Caco-2 (cell line): ENCODE results near the gene MT1M. TPM values are rescaled to one million over a fixed set of nuclear protein-coding genes. Genes with fewer than 3 reads are reported as not detected.

Experiments used
- BruUV-seq: library from RNA; stranded (reverse); fragments of 400-500 nt; replicated peaks from 2 replicates; lab custom pipeline; 2021; lab: Mats Ljungman, UMichigan
- CTCF ChIA-PET: fragments of 300-600 bp; sonication (Branson Sonifier 250); formaldehyde crosslinking; loops from one replicate; lab custom pipeline; 2022; ENCODE audit warnings: antibody characterized with exemption; lab: Charles Lee
- POLR2A ChIA-PET: fragments of 300-600 bp; sonication (Branson Sonifier 250); formaldehyde crosslinking; loops from one replicate; lab custom pipeline; 2022; ENCODE audit warnings: antibody characterized with exemption; lab: Charles Lee
- DNase-seq, 2 experiments: peaks; one replicate each; pipeline versions ENCODE4 v3.0.0 to v3.0.0-alpha.2; 2020 to 2022
- H3K27me3 ChIP-seq: replicated peaks from 2 replicates; pipeline ENCODE4 v1.6.0; 2011; ENCODE audit warnings: low read length; ENCODE audit not compliant: control insufficient read depth, insufficient read depth
- H3K36me3 ChIP-seq: 2 replicates; pipeline ENCODE4 v1.5.1; 2011; ENCODE audit warnings: low read length; ENCODE audit not compliant: control insufficient read depth, insufficient read depth
- H3K4me1 ChIP-seq: fragments of 250-450 bp; sonication (Bioruptor Pico); 2 replicates; pipeline ENCODE4 v1.5.1; 2020; ENCODE audit warnings: mild to moderate bottlenecking
- H3K4me3 ChIP-seq: 2 replicates; pipeline ENCODE4 v1.5.1; 2011; ENCODE audit warnings: low read depth, mild to moderate bottlenecking, control low read depth, low read length
- H3K9me3 ChIP-seq: fragments of 250-450 bp; sonication (Bioruptor Pico); 2 replicates; pipeline ENCODE4 v1.5.1; 2020; ENCODE audit warnings: mild to moderate bottlenecking, moderate library complexity
- H3K27ac Mint-ChIP-seq: one replicate; pipeline ENCODE4 v1.8.0; 2022; ENCODE audit warnings: mixed read lengths; ENCODE audit not compliant: unreplicated experiment
- H3K27me3 Mint-ChIP-seq: one replicate; pipeline ENCODE4 v1.8.0; 2022; ENCODE audit warnings: mixed read lengths; ENCODE audit not compliant: insufficient read depth, unreplicated experiment
- H3K36me3 Mint-ChIP-seq: one replicate; pipeline ENCODE4 v1.8.0; 2022; ENCODE audit warnings: mild to moderate bottlenecking, mixed read lengths; ENCODE audit not compliant: insufficient read depth, unreplicated experiment
- H3K4me1 Mint-ChIP-seq: one replicate; pipeline ENCODE4 v1.8.0; 2022; ENCODE audit warnings: low read depth, mixed read lengths; ENCODE audit not compliant: unreplicated experiment
- H3K4me3 Mint-ChIP-seq: one replicate; pipeline ENCODE4 v1.8.0; 2022; ENCODE audit warnings: mild to moderate bottlenecking, moderate library complexity, mixed read lengths; ENCODE audit not compliant: unreplicated experiment
- H3K9me3 Mint-ChIP-seq: one replicate; pipeline ENCODE4 v1.8.0; 2022; ENCODE audit warnings: mixed read lengths; ENCODE audit not compliant: unreplicated experiment
- CTCF ChIP-seq, 2 experiments: fragments of 200-600 bp in 1 of 2; IDR thresholded peaks; 1 replicate in 1 of 2; 2 replicates in 1 of 2; pipeline versions ENCODE4 v1.5.1 to v1.8.0; 2011 to 2022; ENCODE audit warnings: antibody characterized with exemption in 1 of 2, control low read depth in 1 of 2, inconsistent platforms in 1 of 2, low read depth in 1 of 2, low read length in 1 of 2, mild to moderate bottlenecking in 1 of 2, moderate library complexity in 1 of 2; ENCODE audit not compliant: insufficient read depth in 1 of 2, severe bottlenecking in 1 of 2, unreplicated experiment in 1 of 2
- intact Hi-C: fragments of 100-400 bp; cut with micrococcal nuclease; formaldehyde crosslinking; loops from one replicate; pipeline ENCODE4 v1.10.0; 2022; ENCODE audit not compliant: unreplicated experiment
- total RNA-seq: library from RNA; stranded (reverse); gene quantifications from 2 replicates; pipeline ENCODE4 v1.2.3, GENCODE V29; 2022

Gene MT1M
- total RNA-seq, 1 experiment from 2014 or later: not detected

GRCh38 chr16:56628486-56629350, 3.7 kb upstream of the MT1M start:
- H3K36me3 Mint-ChIP-seq: no peaks in the 10 kb centered on the region
- no peaks in the 10 kb centered on the region for H3K36me3 ChIP-seq
- peaks cover 21% of the 10 kb centered on the region for H3K27me3 Mint-ChIP-seq
- no peaks in the 10 kb centered on the region for H3K9me3 Mint-ChIP-seq
- DNase-seq: no peak
- CTCF ChIA-PET: no interaction called here
- H3K27me3 ChIP-seq: peaks cover 6% of the 10 kb centered on the region; the same call in 1 of the 2 replicates
- peaks cover 5% of the 10 kb centered on the region for H3K4me1 Mint-ChIP-seq
- intact Hi-C loops: no loop called here
- no peak overlapping the region for H3K27ac Mint-ChIP-seq
- POLR2A ChIA-PET: no interaction called here
- H3K4me3 ChIP-seq: no peak overlapping the region
- H3K4me1 ChIP-seq: no peaks in the 10 kb centered on the region
- H3K9me3 ChIP-seq: no peaks in the 10 kb centered on the region
- no peak for TF ChIP-seq CTCF (IDR thresholded peaks at IDR 0.05; ENCODE audit: insufficient read depth in 1 of 2, low read depth in 1 of 2, low read length in 1 of 2, severe bottlenecking in 1 of 2, unreplicated experiment in 1 of 2)
- H3K4me3 Mint-ChIP-seq: no peak overlapping the region
- BruUV-seq: no TSS peak

GRCh38 chr16:56629531-56629930, 2.9 kb upstream of the MT1M start:
- BruUV-seq: no TSS peak
- Histone ChIP-seq H3K27me3 (peaks cover 6% of the 10 kb centered on the region; the same call in 1 of the 2 replicates), H3K36me3 (no peaks in the 10 kb centered on the region), H3K4me1 (no peaks in the 10 kb centered on the region), H3K9me3 (no peaks in the 10 kb centered on the region), H3K4me3 (no peak overlapping the region)
- Mint-ChIP-seq H3K27me3 (peaks cover 24% of the 10 kb centered on the region), H3K36me3 (no peaks in the 10 kb centered on the region), H3K27ac (no peak overlapping the region), H3K9me3 (no peaks in the 10 kb centered on the region), H3K4me3 (no peak overlapping the region), H3K4me1 (peaks cover 5% of the 10 kb centered on the region)
- no peak for TF ChIP-seq CTCF (IDR thresholded peaks at IDR 0.05; ENCODE audit: insufficient read depth in 1 of 2, low read depth in 1 of 2, low read length in 1 of 2, severe bottlenecking in 1 of 2, unreplicated experiment in 1 of 2)
- POLR2A ChIA-PET: no interaction called here
- DNase-seq: no peak
- intact Hi-C loops: no loop called here
- CTCF ChIA-PET: interaction anchor here (0.6 kb wide), 1 partner anchor 11 kb away, joined by 3 read pairs; no protein-coding TSS in a partner anchor

GRCh38 chr16:56630134-56630533, 2.3 kb upstream of the MT1M start:
- H3K4me3 ChIP-seq: no peak overlapping the region
- no peaks in the 10 kb centered on the region for H3K4me1 ChIP-seq
- Mint-ChIP-seq H3K4me1 (peaks cover 5% of the 10 kb centered on the region), H3K27me3 (peaks cover 30% of the 10 kb centered on the region), H3K4me3 (no peak overlapping the region), H3K9me3 (no peaks in the 10 kb centered on the region), H3K36me3 (no peaks in the 10 kb centered on the region), H3K27ac (no peak overlapping the region)
- no peak for TF ChIP-seq CTCF (IDR thresholded peaks at IDR 0.05; ENCODE audit: insufficient read depth in 1 of 2, low read depth in 1 of 2, low read length in 1 of 2, severe bottlenecking in 1 of 2, unreplicated experiment in 1 of 2)
- DNase-seq: no peak
- POLR2A ChIA-PET: no interaction called here
- H3K9me3 ChIP-seq: no peaks in the 10 kb centered on the region
- intact Hi-C loops: no loop called here
- no peaks in the 10 kb centered on the region for H3K36me3 ChIP-seq
- CTCF ChIA-PET: interaction anchor here (0.6 kb wide), 2 partner anchors 11 to 22 kb away, joined by 3 read pairs; partner anchors contain the start of gene MT2A
- no TSS peak for BruUV-seq
- H3K27me3 ChIP-seq: peaks cover 6% of the 10 kb centered on the region; the same call in 1 of the 2 replicates
